Omental fat pad (tissue), 4 donors: ENCODE data around the gene ZNF80. TPM values are rescaled to one million over a fixed set of nuclear protein-coding genes. Genes with fewer than 3 reads are reported as not detected.
"Not testable (repeated sequence)": the region's sequence is repeated elsewhere in the genome, so short reads cannot be mapped to it uniquely, and the experiment has no call there.

Experiments
- ATAC-seq: fragments of 150-250 bp; one replicate; pipeline ENCODE4 v1.9.1; 2016; ENCODE audit warnings: mild to moderate bottlenecking, moderate library complexity; ENCODE audit not compliant: low FRiP score
- DNase-seq: peaks from one replicate; pipeline ENCODE4 v3.0.0-alpha.2; 2019; ENCODE audit warnings: low spot score
- total RNA-seq, 4 donors: library from RNA; depleted of rRNA; stranded (reverse); fragments of >200 nt; gene quantifications; one replicate each; pipeline ENCODE4 v1.1.0, GENCODE V29; 2016
- TF ChIP-seq, protein P1 (sequence below), 3 donors: fragments of 450-650 bp; IDR thresholded peaks; one replicate each; pipeline ENCODE4 v1.5.1; 2016 to 2017; ENCODE audit warnings: antibody characterized with exemption in 3 of 3, mild to moderate bottlenecking in 3 of 3, moderate library complexity in 2 of 3

ZNF80 gene
- total RNA-seq, 4 donors from 2014 or later = 0.19 to 0.24 TPM; not detected in 2

DNA sequence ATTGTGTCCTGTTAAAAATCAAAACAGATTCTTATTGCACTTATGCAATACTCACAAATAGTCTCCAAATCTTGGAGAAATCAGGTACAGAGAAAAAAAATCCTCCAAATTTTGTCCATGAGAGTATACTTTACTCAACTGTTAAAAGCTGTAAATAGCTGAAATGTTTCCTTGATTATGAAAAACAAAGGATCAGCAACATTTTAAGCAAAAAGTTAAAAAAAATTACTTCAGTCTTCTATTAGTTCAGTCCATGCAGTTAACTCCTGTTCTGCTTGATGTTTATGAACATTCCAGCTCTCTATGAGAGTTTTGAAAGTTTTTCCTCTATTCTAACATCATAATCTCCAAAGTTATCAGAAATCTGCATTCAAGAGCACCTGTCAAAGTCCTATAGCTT, 22.8 kb upstream of the ZNF80 start:
- TF ChIP-seq, protein P1, sequence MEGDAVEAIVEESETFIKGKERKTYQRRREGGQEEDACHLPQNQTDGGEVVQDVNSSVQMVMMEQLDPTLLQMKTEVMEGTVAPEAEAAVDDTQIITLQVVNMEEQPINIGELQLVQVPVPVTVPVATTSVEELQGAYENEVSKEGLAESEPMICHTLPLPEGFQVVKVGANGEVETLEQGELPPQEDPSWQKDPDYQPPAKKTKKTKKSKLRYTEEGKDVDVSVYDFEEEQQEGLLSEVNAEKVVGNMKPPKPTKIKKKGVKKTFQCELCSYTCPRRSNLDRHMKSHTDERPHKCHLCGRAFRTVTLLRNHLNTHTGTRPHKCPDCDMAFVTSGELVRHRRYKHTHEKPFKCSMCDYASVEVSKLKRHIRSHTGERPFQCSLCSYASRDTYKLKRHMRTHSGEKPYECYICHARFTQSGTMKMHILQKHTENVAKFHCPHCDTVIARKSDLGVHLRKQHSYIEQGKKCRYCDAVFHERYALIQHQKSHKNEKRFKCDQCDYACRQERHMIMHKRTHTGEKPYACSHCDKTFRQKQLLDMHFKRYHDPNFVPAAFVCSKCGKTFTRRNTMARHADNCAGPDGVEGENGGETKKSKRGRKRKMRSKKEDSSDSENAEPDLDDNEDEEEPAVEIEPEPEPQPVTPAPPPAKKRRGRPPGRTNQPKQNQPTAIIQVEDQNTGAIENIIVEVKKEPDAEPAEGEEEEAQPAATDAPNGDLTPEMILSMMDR (IDR thresholded peaks at IDR 0.05) = no peak
- DNase-seq (no peak), ATAC-seq (no peak)

DNA sequence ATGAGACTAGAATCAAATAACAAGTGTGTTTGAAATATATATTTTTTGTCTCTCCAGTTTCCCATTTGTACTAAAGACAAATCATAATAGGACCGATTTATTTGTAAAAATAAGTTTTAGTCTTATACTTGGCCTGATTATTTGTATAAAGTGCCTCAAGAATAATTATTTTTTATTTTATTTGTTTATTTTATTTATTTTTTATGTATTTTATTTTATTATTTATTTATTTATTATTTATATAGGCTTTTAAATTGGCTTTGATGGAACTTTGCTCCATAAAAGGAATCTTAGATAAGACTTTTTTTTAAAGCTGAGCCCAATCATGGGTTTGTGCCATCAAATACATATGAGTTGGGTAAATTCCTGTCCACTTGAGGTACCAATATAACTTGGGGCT, 22.2 kb upstream of the ZNF80 start:
- DNase-seq (no peak), ATAC-seq (no peak)
- TF ChIP-seq, protein P1 (IDR thresholded peaks at IDR 0.05) = no peak

DNA sequence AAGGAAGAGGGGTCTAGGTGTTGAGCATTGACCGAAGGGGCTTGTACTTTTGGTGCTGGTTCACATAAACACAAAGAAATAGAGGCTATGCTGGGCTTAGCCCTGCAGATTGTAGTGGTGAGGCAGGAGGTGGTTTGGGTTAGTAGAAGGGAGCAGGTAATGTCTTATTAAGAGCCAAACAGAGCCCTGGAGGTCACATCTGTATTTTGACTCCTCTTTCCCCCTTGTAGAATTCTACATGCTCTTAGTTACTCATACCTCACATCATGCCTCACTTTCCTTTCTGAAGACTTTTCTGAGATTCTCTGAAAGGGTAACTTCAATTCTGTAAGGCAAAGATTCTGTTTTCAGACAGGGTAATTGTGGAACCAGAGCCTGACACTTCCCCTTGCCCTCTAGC, 16.1 kb upstream of the ZNF80 start:
- ATAC-seq (no peak), DNase-seq (no peak)
- TF ChIP-seq, protein P1 (IDR thresholded peaks at IDR 0.05) = no peak

DNA sequence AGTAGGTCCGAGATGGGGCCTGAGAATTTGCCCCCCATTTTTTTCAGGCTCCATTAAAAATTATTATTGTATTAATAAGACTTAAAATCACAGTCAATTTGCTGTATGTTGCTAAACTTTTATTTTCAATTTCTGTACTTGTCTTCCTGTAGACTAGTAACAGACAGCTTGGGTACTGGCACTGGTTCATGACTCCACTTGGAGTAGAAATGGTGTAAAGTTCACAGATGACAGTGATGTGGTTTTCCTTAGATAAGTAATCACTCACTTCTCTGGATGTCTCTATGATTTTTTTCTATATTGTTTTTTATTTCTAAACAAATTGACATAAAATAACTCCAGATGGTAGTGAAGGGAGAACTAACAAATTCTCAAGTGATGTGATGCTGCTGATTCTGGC, 15.6 kb upstream of the ZNF80 start:
- DNase-seq (no peak), ATAC-seq (no peak)
- TF ChIP-seq, protein P1 (IDR thresholded peaks at IDR 0.05) = no peak

DNA sequence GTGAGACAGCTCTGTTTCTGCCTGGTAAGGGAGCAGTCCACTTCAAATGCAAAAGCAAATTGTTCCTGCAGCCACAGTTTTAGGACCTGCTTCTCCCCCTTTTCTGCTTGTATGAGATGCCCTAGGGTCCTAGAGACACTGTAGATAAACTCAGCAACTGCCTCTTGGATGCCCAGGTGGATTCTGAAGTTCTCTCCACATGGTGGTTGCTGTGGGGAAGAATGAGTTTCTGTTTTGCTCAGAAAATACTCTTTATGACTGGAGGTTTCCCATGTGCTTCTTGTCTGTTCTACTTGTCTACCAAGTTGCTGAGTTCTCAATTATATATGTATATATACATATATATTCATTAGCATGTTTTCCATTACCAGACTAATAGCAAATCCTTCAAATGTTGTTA, 5.6 kb upstream of the ZNF80 start:
- DNase-seq (no peak), ATAC-seq (no peak)
- TF ChIP-seq, protein P1 (IDR thresholded peaks at IDR 0.05) = no peak

DNA sequence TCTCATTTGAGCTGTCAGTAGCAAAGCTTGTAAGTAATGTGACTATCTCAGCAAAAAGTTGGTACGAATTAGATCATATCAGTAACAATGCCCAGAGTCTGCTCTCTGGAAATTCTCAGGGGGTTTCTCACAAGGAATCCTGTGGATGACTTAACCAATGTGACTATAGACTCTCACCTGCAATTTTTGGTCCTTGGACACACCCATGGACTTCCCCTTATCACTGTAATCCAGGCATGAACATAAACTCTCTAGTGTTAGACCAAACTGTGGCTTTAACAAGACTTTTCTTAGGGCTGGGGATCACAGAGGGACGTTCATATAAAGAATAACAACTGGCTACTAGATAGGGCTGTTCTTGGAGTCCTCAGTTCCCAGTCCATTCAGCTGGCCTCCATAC, 3.9 kb upstream of the ZNF80 start:
- TF ChIP-seq, protein P1 (IDR thresholded peaks at IDR 0.05) = no peak
- ATAC-seq (no peak), DNase-seq (no peak)

DNA sequence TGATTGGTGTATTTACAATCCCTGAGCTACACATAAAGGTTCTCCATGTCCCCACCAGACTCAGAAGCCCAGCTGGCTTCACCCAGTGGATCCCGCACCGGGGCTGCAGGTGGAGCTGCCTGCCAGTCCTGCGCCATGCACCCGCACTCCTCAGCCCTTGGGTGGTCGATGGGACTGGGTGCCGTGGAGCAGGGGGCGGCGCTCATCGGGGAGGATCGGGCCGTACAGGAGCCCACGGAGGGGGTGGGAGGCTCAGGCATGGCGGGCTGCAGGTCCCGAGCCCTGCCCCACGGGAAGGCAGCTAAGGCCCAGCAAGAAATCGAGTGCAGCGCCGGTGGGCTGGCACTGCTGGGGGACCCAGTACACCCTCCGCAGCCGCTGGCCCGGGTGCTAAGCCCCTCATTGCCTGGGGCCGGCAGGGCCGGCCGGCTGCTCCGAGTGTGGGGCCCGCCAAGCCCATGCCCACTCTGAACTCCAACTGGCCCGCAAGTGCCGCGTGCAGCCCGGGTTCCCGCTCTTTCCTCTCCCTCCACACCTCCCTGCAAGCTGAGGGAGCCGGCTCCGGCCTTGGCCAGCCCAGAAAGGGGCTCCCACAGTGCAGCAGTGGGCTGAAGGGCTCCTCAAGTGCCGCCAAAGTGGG, 888 bp upstream of the ZNF80 start:
- ATAC-seq, DNase-seq: not testable (repeated sequence)
